Astrocyte of the spinal cord (primary cell): ENCODE results near the gene TMEM45B.
"Not testable (repeated sequence)": the region's sequence is repeated elsewhere in the genome, so short reads cannot be mapped to it uniquely, and the experiment has no call there.

Source experiments
- DNase-seq: peaks from one replicate; pipeline ENCODE4 v3.0.0; 2011; ENCODE audit warnings: low read depth, low spot score
- H3K4me3 ChIP-seq: 2 replicates; pipeline ENCODE4 v1.5.1; 2011; ENCODE audit warnings: low read depth, mild to moderate bottlenecking, low read length, moderate library complexity
- CTCF ChIP-seq: IDR thresholded peaks from 2 replicates; pipeline ENCODE4 v1.5.1; 2012; ENCODE audit warnings: low read depth, mild to moderate bottlenecking, low read length, inconsistent platforms
- in situ Hi-C: cut with HindIII; loops from 2 replicates; pipeline ENCODE4 v1.10.0; 2017; ENCODE audit warnings: low sequenced_read_pairs

The TMEM45B gene

GRCh38 chr11:129804012-129804411 lies 11.6 kb upstream of the TMEM45B start:
- no peak for DNase-seq
- no peak for TF ChIP-seq CTCF
- no peak overlapping the region for H3K4me3 ChIP-seq
- in situ Hi-C loops: no loop called here

- DNase-seq, H3K4me3 ChIP-seq, in situ Hi-C loops: not testable (repeated sequence)
Measured at GRCh38 chr11:129808241-129808640, 7.4 kb upstream of the TMEM45B start.

- no peak for DNase-seq
- in situ Hi-C loops: no loop called here
- TF ChIP-seq CTCF: no peak
- H3K4me3 ChIP-seq: no peak overlapping the region
Measured at GRCh38 chr11:129813231-129813791, 2.3 kb upstream of the TMEM45B start.

GRCh38 chr11:129814244-129815014 lies 1.2 kb upstream of the TMEM45B start:
- no peak for DNase-seq
- in situ Hi-C loops: no loop called here

GRCh38 chr11:129817534-129818051 lies 1.9 kb downstream of the TMEM45B start:
- no peak for DNase-seq
- in situ Hi-C loops: no loop called here
- no peak for TF ChIP-seq CTCF
- no peak overlapping the region for H3K4me3 ChIP-seq

More at GRCh38 chr11:129814244-129815014, 1.2 kb upstream of the TMEM45B start:
- no peak for TF ChIP-seq CTCF
- H3K4me3 ChIP-seq: no peak overlapping the region

GRCh38 chr11:129818236-129818635 lies 2.6 kb downstream of the TMEM45B start:
- H3K4me3 ChIP-seq, in situ Hi-C loops, DNase-seq: not testable (repeated sequence)

- no peak overlapping the region for H3K4me3 ChIP-seq
- TF ChIP-seq CTCF: no peak
- no peak for DNase-seq
- in situ Hi-C loops: no loop called here
Measured at GRCh38 chr11:129819237-129819636, 3.6 kb downstream of the TMEM45B start.

- H3K4me3 ChIP-seq, in situ Hi-C loops, DNase-seq: not testable (repeated sequence)
Measured at GRCh38 chr11:129820228-129820627, 4.6 kb downstream of the TMEM45B start.

- DNase-seq, in situ Hi-C loops, H3K4me3 ChIP-seq: not testable (repeated sequence)
Measured at GRCh38 chr11:129823281-129823680, 7.6 kb downstream of the TMEM45B start.

- in situ Hi-C loops, H3K4me3 ChIP-seq, DNase-seq: not testable (repeated sequence)
Measured at GRCh38 chr11:129823799-129824198, 8.2 kb downstream of the TMEM45B start.
